ENCODE results near the gene HBP1. TPM values are rescaled to one million over a fixed set of nuclear protein-coding genes. Genes with fewer than 3 reads are reported as not detected.

The HBP1 gene
- total RNA-seq, 2 experiments from 2014 or later = 9.3 to 18.1 TPM

DNA sequence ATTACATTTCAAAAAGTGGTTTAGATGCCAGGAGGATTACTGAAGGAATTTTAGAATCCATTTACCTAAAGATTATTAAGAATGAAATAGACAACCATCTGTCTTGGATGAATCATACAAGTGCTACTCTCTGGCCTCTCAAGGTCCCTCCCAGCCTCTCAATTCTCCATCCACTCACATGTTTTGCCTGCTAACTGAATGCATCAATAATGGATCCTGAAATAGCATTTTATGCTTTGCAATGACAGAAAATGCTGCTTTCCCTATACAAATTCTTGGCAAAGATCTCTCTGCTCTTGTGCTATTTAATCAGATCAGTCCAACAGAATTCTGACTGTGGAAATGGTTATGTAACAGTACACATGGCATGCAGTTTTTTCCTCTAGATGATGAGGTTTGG, 68.1 kb downstream of the HBP1 start:
- Histone ChIP-seq H3K9me2 (ENCODE audit: insufficient read depth, low read length) (no peaks in the 10 kb centered on the region), H2AFZ (ENCODE audit: low read length) (no peak overlapping the region), H3K27ac (ENCODE audit: low read depth, low read length, poor library complexity, severe bottlenecking) (no peak overlapping the region), H3K36me3 (ENCODE audit: insufficient read depth, low read length) (no peaks in the 10 kb centered on the region), H3K4me3 (ENCODE audit: low read depth, low read length, poor library complexity, severe bottlenecking) (no peak overlapping the region), H3K4me1 (ENCODE audit: insufficient read depth, low read length, poor library complexity, severe bottlenecking) (peaks cover 10% of the 10 kb centered on the region), H3K9me3 (ENCODE audit: low read length) (no peaks in the 10 kb centered on the region), H3K4me2 (ENCODE audit: low read length) (no peak overlapping the region), H3K79me2 (ENCODE audit: insufficient read depth, low read depth, low read length) (no peaks in the 10 kb centered on the region), H4K20me1 (ENCODE audit: insufficient read depth, low read length) (no peaks in the 10 kb centered on the region)
- DNase-seq (ENCODE audit: low spot score) = no peak
- CTCF ChIA-PET (ENCODE audit: unreplicated experiment) = no interaction called here
- BruUV-seq (replicated peaks) = no TSS peak
- POLR2A ChIA-PET = no interaction called here
- intact Hi-C loops (cut with micrococcal nuclease; ENCODE audit: unreplicated experiment) = no loop called here
- TF ChIP-seq, protein P1, sequence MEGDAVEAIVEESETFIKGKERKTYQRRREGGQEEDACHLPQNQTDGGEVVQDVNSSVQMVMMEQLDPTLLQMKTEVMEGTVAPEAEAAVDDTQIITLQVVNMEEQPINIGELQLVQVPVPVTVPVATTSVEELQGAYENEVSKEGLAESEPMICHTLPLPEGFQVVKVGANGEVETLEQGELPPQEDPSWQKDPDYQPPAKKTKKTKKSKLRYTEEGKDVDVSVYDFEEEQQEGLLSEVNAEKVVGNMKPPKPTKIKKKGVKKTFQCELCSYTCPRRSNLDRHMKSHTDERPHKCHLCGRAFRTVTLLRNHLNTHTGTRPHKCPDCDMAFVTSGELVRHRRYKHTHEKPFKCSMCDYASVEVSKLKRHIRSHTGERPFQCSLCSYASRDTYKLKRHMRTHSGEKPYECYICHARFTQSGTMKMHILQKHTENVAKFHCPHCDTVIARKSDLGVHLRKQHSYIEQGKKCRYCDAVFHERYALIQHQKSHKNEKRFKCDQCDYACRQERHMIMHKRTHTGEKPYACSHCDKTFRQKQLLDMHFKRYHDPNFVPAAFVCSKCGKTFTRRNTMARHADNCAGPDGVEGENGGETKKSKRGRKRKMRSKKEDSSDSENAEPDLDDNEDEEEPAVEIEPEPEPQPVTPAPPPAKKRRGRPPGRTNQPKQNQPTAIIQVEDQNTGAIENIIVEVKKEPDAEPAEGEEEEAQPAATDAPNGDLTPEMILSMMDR (conservative IDR thresholded peaks at IDR 0.05; ENCODE audit: low read length) = no peak
- TF ChIP-seq EZH2phosphoT487 (IDR thresholded peaks at IDR 0.05; ENCODE audit: borderline replicate concordance, low read depth, low read length) = no peak

DNA sequence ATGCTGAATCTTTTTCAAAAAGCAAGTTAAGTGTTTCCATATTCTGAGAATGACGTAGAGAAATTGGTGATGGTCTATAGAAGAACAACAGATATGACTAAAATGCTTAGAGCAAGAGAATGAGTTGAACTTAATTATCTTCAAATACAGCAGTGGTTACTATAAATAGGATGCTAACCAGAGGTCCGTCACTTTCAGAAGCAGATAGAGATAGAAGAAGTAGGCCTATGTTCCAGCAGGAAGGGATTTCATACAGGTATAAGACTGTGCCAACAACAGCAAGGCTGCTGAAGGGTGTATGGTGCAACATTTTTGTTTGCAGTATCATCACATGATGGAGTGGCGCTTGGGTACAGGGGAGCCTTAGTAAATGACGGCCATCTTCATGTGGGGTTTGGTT, 68.6 kb downstream of the HBP1 start:
- Histone ChIP-seq H3K9me2 (ENCODE audit: insufficient read depth, low read length) (no peaks in the 10 kb centered on the region), H3K4me1 (ENCODE audit: insufficient read depth, low read length, poor library complexity, severe bottlenecking) (peaks cover 10% of the 10 kb centered on the region), H3K4me3 (ENCODE audit: low read depth, low read length, poor library complexity, severe bottlenecking) (no peak overlapping the region), H3K27ac (ENCODE audit: low read depth, low read length, poor library complexity, severe bottlenecking) (no peak overlapping the region), H4K20me1 (ENCODE audit: insufficient read depth, low read length) (no peaks in the 10 kb centered on the region), H2AFZ (ENCODE audit: low read length) (no peak overlapping the region), H3K36me3 (ENCODE audit: insufficient read depth, low read length) (no peaks in the 10 kb centered on the region), H3K9me3 (ENCODE audit: low read length) (no peaks in the 10 kb centered on the region), H3K4me2 (ENCODE audit: low read length) (no peak overlapping the region), H3K79me2 (ENCODE audit: insufficient read depth, low read depth, low read length) (no peaks in the 10 kb centered on the region)
- intact Hi-C loops (cut with micrococcal nuclease; ENCODE audit: unreplicated experiment) = no loop called here
- TF ChIP-seq, protein P1 (conservative IDR thresholded peaks at IDR 0.05; ENCODE audit: low read length) = no peak
- no peak for TF ChIP-seq EZH2phosphoT487 (IDR thresholded peaks at IDR 0.05; ENCODE audit: borderline replicate concordance, low read depth, low read length)
- ChIA-PET POLR2A (no interaction called here), CTCF (ENCODE audit: unreplicated experiment) (no interaction called here)
- no TSS peak for BruUV-seq (replicated peaks)
- DNase-seq (ENCODE audit: low spot score) = no peak

DNA sequence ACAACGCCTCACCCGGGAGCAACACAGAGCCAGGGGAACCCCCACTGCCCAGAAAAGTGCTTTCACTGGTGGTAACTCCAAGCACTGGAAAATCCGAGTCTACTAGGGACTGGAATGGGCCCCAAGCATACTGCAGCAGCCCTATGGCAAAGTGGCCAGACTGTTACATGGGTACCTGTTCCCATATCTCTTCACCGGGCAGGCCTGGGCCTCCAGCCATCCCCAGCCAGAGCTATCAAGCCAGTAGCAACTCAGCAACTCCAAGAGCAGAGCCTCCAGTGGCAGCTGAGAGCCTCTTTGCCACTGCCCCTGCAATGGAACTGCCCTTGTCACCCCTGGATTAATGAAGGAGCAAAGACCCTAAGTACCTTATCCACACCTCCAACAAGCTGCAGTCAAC, 73.5 kb downstream of the HBP1 start:
- Histone ChIP-seq H3K79me2 (ENCODE audit: insufficient read depth, low read depth, low read length) (no peaks in the 10 kb centered on the region), H2AFZ (ENCODE audit: low read length) (no peak overlapping the region), H3K4me3 (ENCODE audit: low read depth, low read length, poor library complexity, severe bottlenecking) (no peak overlapping the region), H3K36me3 (ENCODE audit: insufficient read depth, low read length) (no peaks in the 10 kb centered on the region; the same call in 1 of the 2 replicates), H3K4me2 (ENCODE audit: low read length) (no peak overlapping the region), H3K9me3 (ENCODE audit: low read length) (no peaks in the 10 kb centered on the region), H3K27ac (ENCODE audit: low read depth, low read length, poor library complexity, severe bottlenecking) (no peak overlapping the region), H3K9me2 (ENCODE audit: insufficient read depth, low read length) (no peaks in the 10 kb centered on the region), H4K20me1 (ENCODE audit: insufficient read depth, low read length) (no peaks in the 10 kb centered on the region), H3K4me1 (ENCODE audit: insufficient read depth, low read length, poor library complexity, severe bottlenecking) (peaks cover 7% of the 10 kb centered on the region)
- intact Hi-C loops (cut with micrococcal nuclease; ENCODE audit: unreplicated experiment) = no loop called here
- ChIA-PET POLR2A (interaction anchor here (0.8 kb wide), 1 partner anchor 11 kb away, joined by 3 read pairs; no protein-coding TSS in a partner anchor), CTCF (ENCODE audit: unreplicated experiment) (no interaction called here)
- no TSS peak for BruUV-seq (replicated peaks)
- TF ChIP-seq, protein P1 (conservative IDR thresholded peaks at IDR 0.05; ENCODE audit: low read length) = no peak
- no peak for TF ChIP-seq EZH2phosphoT487 (IDR thresholded peaks at IDR 0.05; ENCODE audit: borderline replicate concordance, low read depth, low read length)
- DNase-seq (ENCODE audit: low spot score) = no peak

Data from OCI-LY7 (cell line).